NCI-H748 treated with DMSO at 0.1 percent for 48 hours (cell line): Measurements from ENCODE around the gene MAPK10.
A peak's percentile ranks its signal among the peaks of the same experiment; 100 is the strongest.
"Not testable (repeated sequence)": the region's sequence is repeated elsewhere in the genome, so short reads cannot be mapped to it uniquely, and the experiment has no call there.

Experiments
- DNase-seq: peaks from one replicate; lab custom pipeline; 2025; lab: John Stamatoyannopoulos, UW

MAPK10 gene

GRCh38 chr4:85968945-85969819 is 390.7 kb downstream of the MAPK10 start:
- peak; percentile 10 for DNase-seq

- DNase-seq: no peak
These were observed 392.0 kb downstream of the MAPK10 start for GRCh38 chr4:85967872-85968271.

GRCh38 chr4:85966373-85966772 is 393.5 kb downstream of the MAPK10 start:
- DNase-seq: no peak

GRCh38 chr4:85965529-85965928 is 394.3 kb downstream of the MAPK10 start:
- no peak for DNase-seq

GRCh38 chr4:85965017-85965416 is 394.8 kb downstream of the MAPK10 start:
- not testable (repeated sequence) for DNase-seq

- DNase-seq: no peak
These were observed 395.6 kb downstream of the MAPK10 start for GRCh38 chr4:85964298-85964697.

GRCh38 chr4:85963231-85963630 is 396.6 kb downstream of the MAPK10 start:
- no peak for DNase-seq

- DNase-seq: no peak
These were observed 398.0 kb downstream of the MAPK10 start for GRCh38 chr4:85961887-85962286.

GRCh38 chr4:85956293-85956945 is 403.4 kb downstream of the MAPK10 start:
- no peak for DNase-seq

GRCh38 chr4:85955620-85956292 is 404.1 kb downstream of the MAPK10 start:
- no peak for DNase-seq

- DNase-seq: no peak
These were observed 406.2 kb downstream of the MAPK10 start for GRCh38 chr4:85953651-85954018.

- no peak for DNase-seq
These were observed 406.7 kb downstream of the MAPK10 start for GRCh38 chr4:85952972-85953650.

- no peak for DNase-seq
These were observed 407.3 kb downstream of the MAPK10 start for GRCh38 chr4:85952528-85952927.

- no peak for DNase-seq
These were observed 408.8 kb downstream of the MAPK10 start for GRCh38 chr4:85951099-85951498.

GRCh38 chr4:85946821-85947220 is 413.0 kb downstream of the MAPK10 start:
- no peak for DNase-seq

- no peak for DNase-seq
These were observed 417.7 kb downstream of the MAPK10 start for GRCh38 chr4:85942107-85942506.

- DNase-seq: no peak
These were observed 419.7 kb downstream of the MAPK10 start for GRCh38 chr4:85940151-85940550.
